SH-SY5Y (cell line): ENCODE data around the gene ZNF516.

Experiments
- GATA2 ChIP-seq: IDR thresholded peaks from 2 replicates; pipeline ENCODE4 v1.6.1; 2011; ENCODE audit warnings: mild to moderate bottlenecking, low read depth, low read length
- GATA3 ChIP-seq: IDR thresholded peaks from 2 replicates; pipeline ENCODE4 v1.6.1; 2011; ENCODE audit warnings: low read depth, mild to moderate bottlenecking, low read length, moderate library complexity

GRCh38 chr18:76328140-76328539, 166.9 kb downstream of the ZNF516 start:
- no peak for TF ChIP-seq GATA2
- no peak for TF ChIP-seq GATA3
